H1 (cell line): Measurements from ENCODE around the gene ANKRD17. TPM values are rescaled to one million over a fixed set of nuclear protein-coding genes. Genes with fewer than 3 reads are reported as not detected.

Experiments used
- BCL11A ChIP-seq, 2 experiments: IDR thresholded peaks; one replicate each; pipeline ENCODE4 v1.6.1; 2011; ENCODE audit warnings: low read depth in 2 of 2, low read length in 2 of 2, mild to moderate bottlenecking in 2 of 2
- JUND ChIP-seq: IDR thresholded peaks from 2 replicates; pipeline ENCODE4 v1.6.1; 2011; ENCODE audit warnings: mild to moderate bottlenecking, improper control_type of control experiment, low read length
- RAD21 ChIP-seq, 2 experiments: IDR thresholded peaks in 1 of 2; conservative IDR thresholded peaks in 1 of 2; 2 replicates each; pipeline ENCODE4 v1.6.1; 2011; ENCODE audit warnings: low read depth in 2 of 2, low read length in 2 of 2, improper control_type of control experiment in 1 of 2, inconsistent platforms in 1 of 2, mild to moderate bottlenecking in 1 of 2, moderate library complexity in 1 of 2
- polyA plus RNA-seq, 7 experiments: library from polyadenylated mRNA; depleted of rRNA in 3 of 7; stranded (reverse) in 5 of 7; unstranded in 2 of 7; fragments of >200 nt in 5 of 7; fragments of 200-250 nt in 2 of 7; gene quantifications; 1 replicate in 5 of 7; 2 replicates in 1 of 7; 4 replicates in 1 of 7; pipeline versions ENCODE4 v1.2.1 to v1.2.3, GENCODE V29; 2011 to 2013; ENCODE audit warnings: missing spikeins in 2 of 7, mixed read lengths in 2 of 7
- total RNA-seq: library from RNA; stranded (reverse); fragmentation: NEBNext Ultra II Directional; extraction: Animal tissue kit (Norgen Biotek cat#: 25700); gene quantifications from 2 replicates; pipeline ENCODE4 v1.2.1, GENCODE V29; 2021
- TF ChIP-seq, protein P1 (sequence below): fragments of 300-600 bp; sonication (generic); IDR thresholded peaks from 2 replicates; pipeline ENCODE4 v1.7.1; 2012; ENCODE audit warnings: low read length, moderate library complexity, mild to moderate bottlenecking, inconsistent platforms; ENCODE audit not compliant: insufficient replicate concordance
- TF ChIP-seq, protein P2 (sequence below): IDR thresholded peaks from 2 replicates; pipeline ENCODE4 v1.6.1; 2012; ENCODE audit warnings: inconsistent platforms
- TF ChIP-seq, protein P3 (sequence below): IDR thresholded peaks from 2 replicates; pipeline ENCODE4 v1.6.1; 2012; ENCODE audit warnings: inconsistent platforms
- TF ChIP-seq, protein P4 (sequence below), 3 experiments: IDR thresholded peaks; 1 replicate in 2 of 3; 2 replicates in 1 of 3; pipeline versions ENCODE4 v1.5.1 to v1.6.1; 2011; ENCODE audit warnings: low read length in 3 of 3, mild to moderate bottlenecking in 3 of 3, inconsistent platforms in 2 of 3, low read depth in 1 of 3, moderate library complexity in 1 of 3; ENCODE audit not compliant: insufficient read depth in 1 of 3; ENCODE audit errors: control extremely low read depth in 1 of 3

Gene ANKRD17
- total and polyA plus RNA-seq, 2 of the 8 experiments (the other 6 are each of a cell fraction or from before 2014, with no cell fraction given), result 42.4 to 93.7 TPM

DNA sequence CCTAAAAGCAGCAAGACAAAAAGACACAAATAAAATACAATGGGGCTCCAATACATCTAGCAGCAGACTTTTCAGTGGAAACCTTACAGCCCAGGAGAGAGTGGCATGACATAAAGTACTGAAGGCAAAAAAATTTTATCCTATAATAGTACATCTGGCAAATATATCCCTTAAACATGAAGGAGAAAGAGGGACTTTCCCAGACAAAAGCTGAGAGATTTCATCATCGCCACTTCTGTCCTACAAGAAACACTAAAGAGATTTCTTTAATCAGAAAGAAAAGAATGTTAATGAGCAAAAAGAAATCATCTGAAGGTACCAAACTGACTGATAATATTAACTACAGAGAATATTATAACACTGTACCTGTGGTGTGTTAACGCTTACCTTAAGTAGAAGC is 86.4 kb downstream of the ANKRD17 start (continued):
- TF ChIP-seq, protein P1, sequence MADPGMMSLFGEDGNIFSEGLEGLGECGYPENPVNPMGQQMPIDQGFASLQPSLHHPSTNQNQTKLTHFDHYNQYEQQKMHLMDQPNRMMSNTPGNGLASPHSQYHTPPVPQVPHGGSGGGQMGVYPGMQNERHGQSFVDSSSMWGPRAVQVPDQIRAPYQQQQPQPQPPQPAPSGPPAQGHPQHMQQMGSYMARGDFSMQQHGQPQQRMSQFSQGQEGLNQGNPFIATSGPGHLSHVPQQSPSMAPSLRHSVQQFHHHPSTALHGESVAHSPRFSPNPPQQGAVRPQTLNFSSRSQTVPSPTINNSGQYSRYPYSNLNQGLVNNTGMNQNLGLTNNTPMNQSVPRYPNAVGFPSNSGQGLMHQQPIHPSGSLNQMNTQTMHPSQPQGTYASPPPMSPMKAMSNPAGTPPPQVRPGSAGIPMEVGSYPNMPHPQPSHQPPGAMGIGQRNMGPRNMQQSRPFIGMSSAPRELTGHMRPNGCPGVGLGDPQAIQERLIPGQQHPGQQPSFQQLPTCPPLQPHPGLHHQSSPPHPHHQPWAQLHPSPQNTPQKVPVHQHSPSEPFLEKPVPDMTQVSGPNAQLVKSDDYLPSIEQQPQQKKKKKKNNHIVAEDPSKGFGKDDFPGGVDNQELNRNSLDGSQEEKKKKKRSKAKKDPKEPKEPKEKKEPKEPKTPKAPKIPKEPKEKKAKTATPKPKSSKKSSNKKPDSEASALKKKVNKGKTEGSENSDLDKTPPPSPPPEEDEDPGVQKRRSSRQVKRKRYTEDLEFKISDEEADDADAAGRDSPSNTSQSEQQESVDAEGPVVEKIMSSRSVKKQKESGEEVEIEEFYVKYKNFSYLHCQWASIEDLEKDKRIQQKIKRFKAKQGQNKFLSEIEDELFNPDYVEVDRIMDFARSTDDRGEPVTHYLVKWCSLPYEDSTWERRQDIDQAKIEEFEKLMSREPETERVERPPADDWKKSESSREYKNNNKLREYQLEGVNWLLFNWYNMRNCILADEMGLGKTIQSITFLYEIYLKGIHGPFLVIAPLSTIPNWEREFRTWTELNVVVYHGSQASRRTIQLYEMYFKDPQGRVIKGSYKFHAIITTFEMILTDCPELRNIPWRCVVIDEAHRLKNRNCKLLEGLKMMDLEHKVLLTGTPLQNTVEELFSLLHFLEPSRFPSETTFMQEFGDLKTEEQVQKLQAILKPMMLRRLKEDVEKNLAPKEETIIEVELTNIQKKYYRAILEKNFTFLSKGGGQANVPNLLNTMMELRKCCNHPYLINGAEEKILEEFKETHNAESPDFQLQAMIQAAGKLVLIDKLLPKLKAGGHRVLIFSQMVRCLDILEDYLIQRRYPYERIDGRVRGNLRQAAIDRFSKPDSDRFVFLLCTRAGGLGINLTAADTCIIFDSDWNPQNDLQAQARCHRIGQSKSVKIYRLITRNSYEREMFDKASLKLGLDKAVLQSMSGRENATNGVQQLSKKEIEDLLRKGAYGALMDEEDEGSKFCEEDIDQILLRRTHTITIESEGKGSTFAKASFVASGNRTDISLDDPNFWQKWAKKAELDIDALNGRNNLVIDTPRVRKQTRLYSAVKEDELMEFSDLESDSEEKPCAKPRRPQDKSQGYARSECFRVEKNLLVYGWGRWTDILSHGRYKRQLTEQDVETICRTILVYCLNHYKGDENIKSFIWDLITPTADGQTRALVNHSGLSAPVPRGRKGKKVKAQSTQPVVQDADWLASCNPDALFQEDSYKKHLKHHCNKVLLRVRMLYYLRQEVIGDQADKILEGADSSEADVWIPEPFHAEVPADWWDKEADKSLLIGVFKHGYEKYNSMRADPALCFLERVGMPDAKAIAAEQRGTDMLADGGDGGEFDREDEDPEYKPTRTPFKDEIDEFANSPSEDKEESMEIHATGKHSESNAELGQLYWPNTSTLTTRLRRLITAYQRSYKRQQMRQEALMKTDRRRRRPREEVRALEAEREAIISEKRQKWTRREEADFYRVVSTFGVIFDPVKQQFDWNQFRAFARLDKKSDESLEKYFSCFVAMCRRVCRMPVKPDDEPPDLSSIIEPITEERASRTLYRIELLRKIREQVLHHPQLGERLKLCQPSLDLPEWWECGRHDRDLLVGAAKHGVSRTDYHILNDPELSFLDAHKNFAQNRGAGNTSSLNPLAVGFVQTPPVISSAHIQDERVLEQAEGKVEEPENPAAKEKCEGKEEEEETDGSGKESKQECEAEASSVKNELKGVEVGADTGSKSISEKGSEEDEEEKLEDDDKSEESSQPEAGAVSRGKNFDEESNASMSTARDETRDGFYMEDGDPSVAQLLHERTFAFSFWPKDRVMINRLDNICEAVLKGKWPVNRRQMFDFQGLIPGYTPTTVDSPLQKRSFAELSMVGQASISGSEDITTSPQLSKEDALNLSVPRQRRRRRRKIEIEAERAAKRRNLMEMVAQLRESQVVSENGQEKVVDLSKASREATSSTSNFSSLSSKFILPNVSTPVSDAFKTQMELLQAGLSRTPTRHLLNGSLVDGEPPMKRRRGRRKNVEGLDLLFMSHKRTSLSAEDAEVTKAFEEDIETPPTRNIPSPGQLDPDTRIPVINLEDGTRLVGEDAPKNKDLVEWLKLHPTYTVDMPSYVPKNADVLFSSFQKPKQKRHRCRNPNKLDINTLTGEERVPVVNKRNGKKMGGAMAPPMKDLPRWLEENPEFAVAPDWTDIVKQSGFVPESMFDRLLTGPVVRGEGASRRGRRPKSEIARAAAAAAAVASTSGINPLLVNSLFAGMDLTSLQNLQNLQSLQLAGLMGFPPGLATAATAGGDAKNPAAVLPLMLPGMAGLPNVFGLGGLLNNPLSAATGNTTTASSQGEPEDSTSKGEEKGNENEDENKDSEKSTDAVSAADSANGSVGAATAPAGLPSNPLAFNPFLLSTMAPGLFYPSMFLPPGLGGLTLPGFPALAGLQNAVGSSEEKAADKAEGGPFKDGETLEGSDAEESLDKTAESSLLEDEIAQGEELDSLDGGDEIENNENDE, result no peak
- TF ChIP-seq, protein P2, sequence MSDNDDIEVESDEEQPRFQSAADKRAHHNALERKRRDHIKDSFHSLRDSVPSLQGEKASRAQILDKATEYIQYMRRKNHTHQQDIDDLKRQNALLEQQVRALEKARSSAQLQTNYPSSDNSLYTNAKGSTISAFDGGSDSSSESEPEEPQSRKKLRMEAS, result no peak
- TF ChIP-seq, protein P3, sequence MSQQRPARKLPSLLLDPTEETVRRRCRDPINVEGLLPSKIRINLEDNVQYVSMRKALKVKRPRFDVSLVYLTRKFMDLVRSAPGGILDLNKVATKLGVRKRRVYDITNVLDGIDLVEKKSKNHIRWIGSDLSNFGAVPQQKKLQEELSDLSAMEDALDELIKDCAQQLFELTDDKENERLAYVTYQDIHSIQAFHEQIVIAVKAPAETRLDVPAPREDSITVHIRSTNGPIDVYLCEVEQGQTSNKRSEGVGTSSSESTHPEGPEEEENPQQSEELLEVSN, result no peak
- TF ChIP-seq JUND (no peak), RAD21 (IDR thresholded peaks at IDR 0.05 in 1 of 2, conservative IDR thresholded peaks at IDR 0.05 in 1 of 2; ENCODE audit: low read depth in 2 of 2, low read length in 2 of 2) (no peak), BCL11A (IDR thresholded peaks at IDR 0.05; ENCODE audit: low read depth in 2 of 2, low read length in 2 of 2) (no peak)
- TF ChIP-seq, protein P4, sequence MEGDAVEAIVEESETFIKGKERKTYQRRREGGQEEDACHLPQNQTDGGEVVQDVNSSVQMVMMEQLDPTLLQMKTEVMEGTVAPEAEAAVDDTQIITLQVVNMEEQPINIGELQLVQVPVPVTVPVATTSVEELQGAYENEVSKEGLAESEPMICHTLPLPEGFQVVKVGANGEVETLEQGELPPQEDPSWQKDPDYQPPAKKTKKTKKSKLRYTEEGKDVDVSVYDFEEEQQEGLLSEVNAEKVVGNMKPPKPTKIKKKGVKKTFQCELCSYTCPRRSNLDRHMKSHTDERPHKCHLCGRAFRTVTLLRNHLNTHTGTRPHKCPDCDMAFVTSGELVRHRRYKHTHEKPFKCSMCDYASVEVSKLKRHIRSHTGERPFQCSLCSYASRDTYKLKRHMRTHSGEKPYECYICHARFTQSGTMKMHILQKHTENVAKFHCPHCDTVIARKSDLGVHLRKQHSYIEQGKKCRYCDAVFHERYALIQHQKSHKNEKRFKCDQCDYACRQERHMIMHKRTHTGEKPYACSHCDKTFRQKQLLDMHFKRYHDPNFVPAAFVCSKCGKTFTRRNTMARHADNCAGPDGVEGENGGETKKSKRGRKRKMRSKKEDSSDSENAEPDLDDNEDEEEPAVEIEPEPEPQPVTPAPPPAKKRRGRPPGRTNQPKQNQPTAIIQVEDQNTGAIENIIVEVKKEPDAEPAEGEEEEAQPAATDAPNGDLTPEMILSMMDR (IDR thresholded peaks at IDR 0.05; ENCODE audit: control extremely low read depth in 1 of 3, insufficient read depth in 1 of 3, low read depth in 1 of 3, low read length in 3 of 3), result no peak
